Fibroblast of villous mesenchyme (primary cell): ENCODE data around the gene PRDM16. TPM values are rescaled to one million over a fixed set of nuclear protein-coding genes. Genes with fewer than 3 reads are reported as not detected.

Experiments
- DNase-seq: peaks from one replicate; pipeline ENCODE4 v3.0.0-alpha.2; 2010; ENCODE audit warnings: low read depth
- H3K4me3 ChIP-seq: 2 replicates; pipeline ENCODE4 v1.5.1; 2011; ENCODE audit warnings: low read depth, mild to moderate bottlenecking, low read length
- CTCF ChIP-seq: IDR thresholded peaks from 2 replicates; pipeline ENCODE4 v1.5.1; 2012; ENCODE audit warnings: low read depth, mild to moderate bottlenecking, low read length; ENCODE audit not compliant: insufficient read depth
- total RNA-seq: library from RNA; depleted of rRNA; stranded (reverse); fragments of >200 nt; gene quantifications from 2 replicates; pipeline ENCODE4 v1.2.3, GENCODE V29; 2012

Gene PRDM16
- total RNA-seq, 1 donor: 1.7 TPM

DNA sequence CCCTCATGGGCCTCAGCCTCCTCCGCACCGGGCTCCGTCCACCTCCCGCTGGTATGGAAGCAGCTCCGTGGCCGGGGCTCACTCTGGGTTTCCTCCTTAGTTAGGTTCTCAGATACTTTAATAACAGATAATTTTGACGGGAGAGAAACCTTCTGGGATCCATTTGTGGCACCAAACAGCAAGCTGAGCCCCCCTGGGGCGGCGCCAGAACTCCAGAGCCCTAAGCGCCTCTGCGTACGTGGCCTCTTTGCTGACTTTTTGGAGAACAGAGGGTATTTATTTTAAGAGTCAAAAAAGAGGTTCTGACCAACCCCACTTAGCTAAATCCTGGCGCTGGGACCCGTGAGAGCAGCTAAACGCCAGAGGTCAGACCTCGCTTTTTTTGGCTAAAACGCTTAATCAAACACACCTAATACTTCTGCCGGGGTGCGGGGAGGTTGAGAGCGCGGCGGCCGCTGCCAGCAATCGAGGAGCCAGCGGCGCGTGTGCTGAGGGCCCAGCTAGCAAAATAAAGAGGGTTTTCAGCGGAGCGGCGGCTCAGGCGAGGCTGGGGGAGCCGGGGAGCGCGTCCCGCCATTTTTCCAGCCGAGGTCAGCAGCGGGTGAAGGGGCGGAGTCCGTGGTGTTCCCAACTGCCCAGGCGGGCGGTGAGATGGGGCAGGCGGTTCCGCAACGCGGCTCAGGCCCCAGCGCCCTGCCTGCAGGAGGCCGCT, 171.7 kb downstream of the PRDM16 start:
- H3K4me3 ChIP-seq: no peak overlapping the region
- DNase-seq: no peak
- no peak for TF ChIP-seq CTCF

DNA sequence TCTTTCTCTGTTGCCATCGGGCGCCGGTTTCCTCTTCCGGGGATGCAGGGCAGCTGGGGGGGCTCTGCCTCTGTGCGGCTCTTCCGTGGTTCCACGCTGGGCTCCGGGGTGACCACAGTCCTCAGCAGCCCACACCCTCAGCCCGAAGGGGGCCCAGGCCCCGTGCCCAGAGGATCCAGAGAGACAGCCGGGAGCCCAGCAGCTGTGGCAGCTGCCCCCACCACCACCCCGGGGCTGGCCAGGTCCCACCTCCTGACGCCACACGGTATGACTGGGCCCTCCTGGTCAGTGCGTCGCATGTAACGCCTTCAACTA, 172.2 kb downstream of the PRDM16 start:
- no peak for DNase-seq
- no peak overlapping the region for H3K4me3 ChIP-seq
- TF ChIP-seq CTCF: no peak

- DNase-seq: no peak
- no peak for TF ChIP-seq CTCF
- H3K4me3 ChIP-seq: no peak overlapping the region
These were observed 172.8 kb downstream of the PRDM16 start for GRCh38 chr1:3241673-3242407.

DNA sequence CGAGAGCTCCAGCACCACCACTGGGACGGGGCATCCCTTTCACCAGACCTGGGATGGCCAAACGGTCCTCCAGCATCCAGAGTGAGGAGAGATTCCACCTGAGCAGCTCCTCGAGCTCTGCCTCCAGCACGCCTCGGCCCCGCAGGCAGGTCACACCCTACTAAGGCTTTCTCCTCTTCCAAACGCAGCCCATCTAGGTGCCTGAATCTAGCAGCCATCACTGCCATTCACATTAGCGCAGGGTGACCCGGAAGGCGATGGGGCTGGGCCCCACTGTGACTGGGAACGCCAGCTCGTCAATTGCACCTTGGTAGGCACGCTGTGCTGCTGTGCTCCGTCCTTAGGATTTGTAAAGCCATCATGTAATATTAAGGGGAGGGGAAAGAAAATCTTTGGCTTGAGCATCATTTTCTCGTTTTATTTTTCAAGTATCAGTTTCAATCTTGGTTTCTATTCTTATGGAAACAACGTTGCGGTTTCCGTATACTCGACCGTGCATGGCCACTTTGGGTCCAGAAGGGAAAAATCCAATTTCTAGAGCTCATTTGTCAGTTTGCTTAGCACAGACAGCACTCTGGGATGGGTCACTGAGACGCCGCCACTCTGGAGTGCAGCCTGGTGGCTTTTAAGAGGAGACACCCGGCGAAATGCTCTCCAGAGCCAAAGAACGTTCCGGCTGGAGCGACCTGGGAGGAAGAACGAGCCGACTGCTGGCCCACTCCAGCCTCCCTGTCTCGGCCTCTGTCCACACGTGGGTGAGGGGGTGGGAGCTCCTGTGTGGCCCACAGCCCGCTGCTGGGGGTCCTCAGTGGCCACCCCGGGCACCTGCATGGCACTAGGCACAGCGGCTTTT, 173.6 kb downstream of the PRDM16 start:
- no peak overlapping the region for H3K4me3 ChIP-seq
- no peak for TF ChIP-seq CTCF
- DNase-seq: no peak

- no peak overlapping the region for H3K4me3 ChIP-seq
- no peak for TF ChIP-seq CTCF
These were observed 174.3 kb downstream of the PRDM16 start for GRCh38 chr1:3243304-3243703.

GRCh38 chr1:3244025-3244926, 175.3 kb downstream of the PRDM16 start:
- TF ChIP-seq CTCF: no peak
- no peak overlapping the region for H3K4me3 ChIP-seq
- no peak for DNase-seq

More at GRCh38 chr1:3243304-3243703, 174.3 kb downstream of the PRDM16 start:
- DNase-seq: no peak
